K562 (cell line): ENCODE data around the gene MPI. TPM values are rescaled to one million over a fixed set of nuclear protein-coding genes. Genes with fewer than 3 reads are reported as not detected.

Source experiments
- ATAC-seq: fragments of 200-7000 bp; cut with Tn5 transposase; 3 replicates; pipeline ENCODE4 v1.9.1; 2020; ENCODE audit warnings: moderate library complexity
- BruUV-seq: library from RNA; stranded (reverse); fragments of 400-500 nt; replicated peaks from 2 replicates; lab custom pipeline; 2021; lab: Mats Ljungman, UMichigan
- CTCF ChIA-PET: fragments of 300-600 bp; formaldehyde crosslinking; extraction: SDS; loops from one replicate; lab custom pipeline; 2021; ENCODE audit warnings: low intra/inter-chr PET ratio; lab: Yijun Ruan, JAX
- POLR2A ChIA-PET: fragments of 300-600, 350-650 bp; sonication (Branson Sonifier 250); formaldehyde crosslinking; extraction: SDS; loops from one replicate; lab custom pipeline; 2021; ENCODE audit warnings: antibody characterized with exemption, inconsistent platforms; lab: Yijun Ruan, JAX
- DNase-seq, 4 experiments: peaks; one replicate each; pipeline versions ENCODE4 v3.0.0 to v3.0.0-alpha.2; 2011 to 2018; ENCODE audit warnings: low spot score in 3 of 4, mixed read lengths in 3 of 4; ENCODE audit errors: extremely low read depth in 1 of 4
- FAIRE-seq: peaks from 2 replicates; lab custom pipeline; 2011; peaks lifted over from hg19 to GRCh38; lab: Jason Lieb, UNC
- H2AFZ ChIP-seq: 2 replicates; pipeline ENCODE4 v1.6.0; 2011; ENCODE audit warnings: low read depth, low read length, control low read depth, inconsistent platforms
- H3K27ac ChIP-seq: fragments of 200-600 bp; 3 replicates; pipeline ENCODE4 v1.8.0; 2011; ENCODE audit warnings: low read depth, mild to moderate bottlenecking, control low read depth, inconsistent platforms, low read length, moderate library complexity, mixed read lengths; ENCODE audit errors: extremely low read depth
- H3K27me3 ChIP-seq, 2 experiments: fragments of 300-600 bp in 1 of 2; 2 replicates in 1 of 2; 3 replicates in 1 of 2; pipeline versions ENCODE4 v1.6.0 to v1.8.0; 2011; ENCODE audit warnings: inconsistent platforms in 2 of 2, low read length in 2 of 2, mild to moderate bottlenecking in 1 of 2, mixed read lengths in 1 of 2, moderate library complexity in 1 of 2; ENCODE audit not compliant: control insufficient read depth in 2 of 2, insufficient read depth in 2 of 2
- H3K36me3 ChIP-seq: fragments of 300-600 bp; 3 replicates; pipeline ENCODE4 v1.8.0; 2011; ENCODE audit warnings: mild to moderate bottlenecking, low read length, inconsistent platforms; ENCODE audit not compliant: control insufficient read depth, insufficient read depth
- H3K4me1 ChIP-seq, 2 experiments: fragments of 200-600 bp in 1 of 2; replicated peaks in 1 of 2; 2 replicates in 1 of 2; 3 replicates in 1 of 2; pipeline versions ENCODE4 v1.5.1 to v1.8.0; 2011; ENCODE audit warnings: inconsistent platforms in 2 of 2, low read length in 2 of 2, mild to moderate bottlenecking in 1 of 2, mixed read lengths in 1 of 2, moderate library complexity in 1 of 2; ENCODE audit not compliant: control insufficient read depth in 2 of 2, insufficient read depth in 2 of 2
- H3K4me2 ChIP-seq: 2 replicates; pipeline ENCODE4 v1.6.1; 2011; ENCODE audit warnings: low read length, control low read depth, inconsistent platforms, mixed read lengths; ENCODE audit not compliant: insufficient read depth
- H3K4me3 ChIP-seq: fragments of 200-600 bp; sonication (generic), shearing (Covaris generic); 2 replicates; pipeline ENCODE4 v1.5.1; 2016; ENCODE audit warnings: control low read depth, inconsistent platforms
- H3K79me2 ChIP-seq: fragments of 200-600 bp; 3 replicates; pipeline ENCODE4 v1.8.0; 2011; ENCODE audit warnings: low read length, inconsistent platforms; ENCODE audit not compliant: control insufficient read depth, insufficient read depth
- H3K9ac ChIP-seq, 2 experiments: 2 replicates each; pipeline versions ENCODE4 v1.6.0 to v1.6.1; 2011; ENCODE audit warnings: low read depth in 2 of 2, low read length in 2 of 2, control low read depth in 1 of 2, inconsistent platforms in 1 of 2, mild to moderate bottlenecking in 1 of 2, mixed read lengths in 1 of 2; ENCODE audit not compliant: insufficient read depth in 1 of 2
- H3K9me1 ChIP-seq: one replicate; pipeline ENCODE4 v1.6.0; 2011; ENCODE audit warnings: inconsistent platforms, mild to moderate bottlenecking, low read length, moderate library complexity; ENCODE audit not compliant: control insufficient read depth, insufficient read depth
- H3K9me3 ChIP-seq: replicated peaks from 2 replicates; pipeline ENCODE4 v1.5.1; 2011; ENCODE audit warnings: low read depth, low read length, inconsistent platforms; ENCODE audit not compliant: control insufficient read depth, insufficient read depth
- H4K20me1 ChIP-seq: replicated peaks from 2 replicates; pipeline ENCODE4 v1.6.1; 2011; ENCODE audit warnings: low read length, inconsistent platforms, mixed read lengths; ENCODE audit not compliant: control insufficient read depth, insufficient read depth
- CREB5 ChIP-seq: fragments of 250-450 bp; sonication (Bioruptor Pico); IDR thresholded peaks from 2 replicates; pipeline ENCODE4 v1.5.0; 2020; ENCODE audit warnings: mild to moderate bottlenecking
- FOXK2 ChIP-seq, 2 experiments: fragments of 450-650 bp; IDR thresholded peaks in 1 of 2; conservative IDR thresholded peaks in 1 of 2; 2 replicates each; pipeline ENCODE4 v1.6.1; 2016; ENCODE audit warnings: low read depth in 2 of 2, mild to moderate bottlenecking in 1 of 2
- GTF3C2 ChIP-seq: IDR thresholded peaks from 3 replicates; pipeline ENCODE4 v1.6.1; 2011; ENCODE audit warnings: borderline replicate concordance, mild to moderate bottlenecking, moderate library complexity; ENCODE audit not compliant: insufficient read length; ENCODE audit errors: extremely low read depth
- HDAC1 ChIP-seq, 2 experiments: fragments of 450-650 bp; IDR thresholded peaks; 2 replicates each; pipeline ENCODE4 v1.6.1; 2016 to 2017; ENCODE audit warnings: inconsistent platforms in 1 of 2, mild to moderate bottlenecking in 1 of 2, moderate library complexity in 1 of 2
- HIVEP1 ChIP-seq: fragments of 250-450 bp; sonication (Bioruptor Pico); IDR thresholded peaks from 2 replicates; pipeline ENCODE4 v1.4.0; 2020; ENCODE audit warnings: mild to moderate bottlenecking
- HOMEZ ChIP-seq: fragments of 250-450 bp; sonication (Bioruptor Pico); IDR thresholded peaks from 2 replicates; pipeline ENCODE4 v1.4.0; 2020; ENCODE audit warnings: mild to moderate bottlenecking, moderate library complexity
- LEF1 ChIP-seq: fragments of 450-650 bp; IDR thresholded peaks from 2 replicates; pipeline ENCODE4 v1.6.1; 2016; ENCODE audit warnings: mild to moderate bottlenecking
- MCM7 ChIP-seq, 2 experiments: fragments of 450-650 bp; IDR thresholded peaks; 2 replicates each; pipeline ENCODE4 v1.6.1; 2016 to 2018
- MED1 ChIP-seq: sonication (generic); formaldehyde crosslinking; IDR thresholded peaks from 2 replicates; pipeline ENCODE4 v1.8.1; 2023; ENCODE audit warnings: missing genetic modification reagents, borderline replicate concordance
- RNF219 ChIP-seq: fragments of 250-450 bp; sonication (Bioruptor Pico); IDR thresholded peaks from 2 replicates; pipeline ENCODE4 v1.5.0; 2022; ENCODE audit warnings: mild to moderate bottlenecking
- SRSF3 ChIP-seq: fragments of 200-400 bp; formaldehyde crosslinking; IDR thresholded peaks from 2 replicates; pipeline ENCODE4 v1.6.1; 2016; ENCODE audit warnings: mild to moderate bottlenecking, low read length, moderate library complexity; ENCODE audit not compliant: insufficient read depth
- TCF15 ChIP-seq: fragments of 250-450 bp; sonication (Bioruptor Pico); IDR thresholded peaks from 2 replicates; pipeline ENCODE4 v1.8.0; 2022; ENCODE audit warnings: moderate library complexity, mild to moderate bottlenecking, inconsistent platforms
- ZNF316 ChIP-seq: fragments of 450-650 bp; IDR thresholded peaks from 2 replicates; pipeline ENCODE4 v1.6.1; 2016
- ZNF586 ChIP-seq: fragments of 450-650 bp; formaldehyde crosslinking; conservative IDR thresholded peaks from 2 replicates; pipeline ENCODE4 v1.4.0; 2020; ENCODE audit warnings: mild to moderate bottlenecking, moderate library complexity
- WGBS: fragments of 100-300 bp; shearing (Covaris generic); methylation state at CpG from one replicate; pipeline ENCODE4 v1.1.6; 2016; ENCODE audit warnings: low coverage, mixed read lengths; ENCODE audit not compliant: insufficient coverage; ENCODE audit errors: missing lambda C conversion rate; 5-methylcytosine and 5-hydroxymethylcytosine counted together
- in situ Hi-C: fragments of 300-500 bp; cut with MboI; formaldehyde crosslinking; loops from 4 replicates; pipeline ENCODE4 v1.15.0; 2018; ENCODE audit warnings: inconsistent platforms, mixed read lengths
- intact Hi-C: fragments of 100-400 bp; cut with micrococcal nuclease; formaldehyde crosslinking; loops from 2 replicates; pipeline ENCODE4 v1.14.2; 2022
- polyA plus RNA-seq, 8 experiments: library from polyadenylated mRNA; depleted of rRNA in 4 of 8; stranded (reverse) in 5 of 8; unstranded in 3 of 8; fragments of >200 nt; fragmentation: Nextera tagmentation in 2 of 8; fragmentation: Illumina TruSeq in 1 of 8; extraction: Ambion mirVana in 2 of 8; extraction: Trizol in 1 of 8; gene quantifications; 2 replicates each; pipeline versions ENCODE4 v1.2.1 to v1.2.3, GENCODE V29; 2011 to 2014; ENCODE audit warnings: inconsistent platforms in 1 of 8, missing spikeins in 1 of 8
- total RNA-seq, 7 experiments: library from RNA; depleted of rRNA in 6 of 7; stranded (reverse); fragments of >200 nt in 6 of 7; fragmentation: Illumina TruSeq in 2 of 7; extraction: Trizol in 2 of 7; gene quantifications; 2 replicates each; pipeline versions ENCODE4 v1.2.1 to v1.2.3, GENCODE V29; 2011 to 2021; ENCODE audit warnings: low replicate concordance in 1 of 7

MPI gene
- total and polyA plus RNA-seq, 9 of the 15 experiments (the other 6 are each of a cell fraction or from before 2014, with no cell fraction given): 30.7 to 105 (median 40.5) TPM

GRCh38 chr15:74841891-74842373, 47.9 kb upstream of the MPI start:
- Histone ChIP-seq H3K27ac (no peak overlapping the region), H3K4me2 (peak overlapping the region; percentile 99), H3K36me3 (peaks cover 55% of the 10 kb centered on the region; the same call in 2 of the 3 replicates), H3K9me3 (no peaks in the 10 kb centered on the region), H4K20me1 (peaks cover 4% of the 10 kb centered on the region; the same call in 1 of the 2 replicates), H3K9ac (peak overlapping the region; percentile 82 to 96), H3K9me1 (peaks cover 8% of the 10 kb centered on the region), H3K27me3 (no peaks in the 10 kb centered on the region), H2AFZ (no peak overlapping the region; the same call in 1 of the 2 replicates), H3K4me3 (peak overlapping the region; percentile 99), H3K79me2 (peaks cover 14% of the 10 kb centered on the region; the same call in 2 of the 3 replicates), H3K4me1 (peaks cover 19 to 62% of the 10 kb centered on the region in 2 experiments; a peak in 4 of 5 replicates)
- no peak for FAIRE-seq
- intact Hi-C loops (loop anchor here (5.0 kb wide), 3 partner anchors 50 to 145 kb away; partner anchors contain the start of gene MPI), in situ Hi-C loops (no loop called here)
- ChIA-PET CTCF (no interaction called here), POLR2A (interaction anchor here (0.6 to 1.5 kb wide), 3 partner anchors 16 to 378 kb away, joined by 3 to 5 read pairs (median 3); partner anchors contain the start of gene CPLX3)
- DNase-seq: no peak
- no TSS peak for BruUV-seq
- no peak for ATAC-seq
- WGBS: 64% methylated on average over 14 of the region's 14 CpGs
- TF ChIP-seq LEF1 (no peak), CREB5 (CRISPR knock-in tag) (no peak), GTF3C2 (no peak), FOXK2 (conservative IDR thresholded peaks at IDR 0.05 in 1 of 2, IDR thresholded peaks at IDR 0.05 in 1 of 2; ENCODE audit: low read depth in 2 of 2) (no peak), MCM7 (IDR thresholded peaks at IDR 0.05) (no peak), ZNF316 (no peak), ZNF586 (CRISPR knock-in tag) (no peak), HIVEP1 (no peak), RNF219 (CRISPR knock-in tag) (no peak), SRSF3 (no peak), HDAC1 (IDR thresholded peaks at IDR 0.05) (no peak), TCF15 (CRISPR knock-in tag) (no peak), HOMEZ (no peak), MED1 (CRISPR knock-in tag) (no peak)
